GM18499 (cell line): ENCODE data around the gene FUT9.
"Not testable (repeated sequence)": the region's sequence is repeated elsewhere in the genome, so short reads cannot be mapped to it uniquely, and the experiment has no call there.

Experiments used
- ATAC-seq: cut with Tn5 transposase; IDR thresholded peaks from one replicate; pipeline ENCODE4 v1.9.1; 2021; ENCODE audit warnings: moderate number of reproducible peaks; ENCODE audit not compliant: insufficient read depth, unreplicated experiment

The FUT9 gene

DNA sequence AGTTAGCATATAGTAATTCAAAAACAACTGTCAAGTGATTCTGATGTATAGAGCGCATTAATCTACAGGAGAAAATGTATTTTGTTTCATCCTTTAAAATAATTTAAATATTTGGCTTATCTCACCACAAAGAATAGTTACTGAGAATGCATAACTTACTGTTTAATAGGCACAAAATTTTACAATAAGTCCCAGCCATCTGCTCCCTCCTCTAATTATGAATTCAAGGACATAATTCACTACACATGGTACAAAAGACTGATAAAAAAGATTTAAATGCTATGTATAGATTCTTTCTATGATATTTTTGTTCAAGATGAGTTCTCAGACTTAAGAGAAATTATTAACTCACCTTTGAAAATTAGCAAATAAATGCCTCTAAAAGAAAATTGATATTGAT is 242.0 kb downstream of the FUT9 start:
- ATAC-seq = no peak

DNA sequence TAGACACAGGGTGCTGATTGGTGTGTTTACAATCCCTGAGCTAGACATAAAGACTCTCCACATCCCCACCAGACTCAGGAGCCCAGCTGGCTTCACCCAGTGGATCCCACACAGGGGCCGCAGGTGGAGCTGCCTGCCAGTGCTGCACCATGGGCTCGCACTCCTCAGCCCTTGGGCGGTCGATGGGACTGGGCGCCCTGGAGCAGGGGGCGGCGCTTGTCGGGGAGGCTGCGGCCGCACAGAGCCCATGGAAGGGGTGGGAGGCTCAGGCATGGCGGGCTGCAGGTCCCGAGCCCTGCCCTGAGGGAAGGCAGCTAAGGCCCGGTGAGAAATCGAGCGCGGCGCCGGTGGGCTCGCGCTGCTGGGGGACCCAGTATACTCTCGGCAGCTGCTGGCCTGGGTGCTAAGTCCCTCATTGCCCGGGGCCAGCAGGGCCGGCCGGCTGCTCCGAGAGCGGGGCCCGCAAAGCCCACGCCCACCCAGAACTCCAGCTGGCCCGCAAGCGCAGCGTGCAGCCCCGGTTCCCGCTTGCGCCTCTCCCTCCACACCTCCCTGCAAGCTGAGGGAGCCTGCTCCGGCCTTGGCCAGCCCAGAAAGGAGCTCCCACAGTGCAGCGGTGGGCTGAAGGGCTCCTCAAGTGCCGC is 245.1 kb downstream of the FUT9 start:
- ATAC-seq = not testable (repeated sequence)
